C4-2B (cell line): ENCODE results near the gene DNAAF2.

ENCODE experiments used
- ZFX ChIP-seq: fragments of 450-650 bp; IDR thresholded peaks from 2 replicates; pipeline ENCODE4 v1.6.1; 2017
- TF ChIP-seq, protein P1 (sequence below): fragments of 450-650 bp; conservative IDR thresholded peaks from 2 replicates; pipeline ENCODE4 v1.5.1; 2017; ENCODE audit warnings: mild to moderate bottlenecking

DNA sequence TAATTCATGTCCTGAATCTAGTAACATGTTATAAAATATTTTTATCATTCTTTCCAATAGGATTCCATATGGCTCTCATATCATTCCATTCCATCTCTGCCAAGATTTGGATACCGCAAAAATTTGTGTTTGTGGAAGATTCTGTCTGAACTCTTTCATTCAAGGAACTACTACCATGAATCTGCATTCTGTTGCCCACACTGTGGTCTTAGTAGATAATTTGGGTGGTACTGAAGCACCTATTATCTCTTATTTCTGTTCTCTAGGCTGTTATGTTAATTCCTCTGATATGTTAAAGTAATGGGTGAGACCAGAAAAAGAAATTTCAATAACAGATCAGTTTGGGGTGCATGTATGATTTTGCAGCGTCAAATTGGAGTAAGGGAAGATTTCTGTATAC, 20.8 kb downstream of the DNAAF2 start:
- TF ChIP-seq, protein P1, sequence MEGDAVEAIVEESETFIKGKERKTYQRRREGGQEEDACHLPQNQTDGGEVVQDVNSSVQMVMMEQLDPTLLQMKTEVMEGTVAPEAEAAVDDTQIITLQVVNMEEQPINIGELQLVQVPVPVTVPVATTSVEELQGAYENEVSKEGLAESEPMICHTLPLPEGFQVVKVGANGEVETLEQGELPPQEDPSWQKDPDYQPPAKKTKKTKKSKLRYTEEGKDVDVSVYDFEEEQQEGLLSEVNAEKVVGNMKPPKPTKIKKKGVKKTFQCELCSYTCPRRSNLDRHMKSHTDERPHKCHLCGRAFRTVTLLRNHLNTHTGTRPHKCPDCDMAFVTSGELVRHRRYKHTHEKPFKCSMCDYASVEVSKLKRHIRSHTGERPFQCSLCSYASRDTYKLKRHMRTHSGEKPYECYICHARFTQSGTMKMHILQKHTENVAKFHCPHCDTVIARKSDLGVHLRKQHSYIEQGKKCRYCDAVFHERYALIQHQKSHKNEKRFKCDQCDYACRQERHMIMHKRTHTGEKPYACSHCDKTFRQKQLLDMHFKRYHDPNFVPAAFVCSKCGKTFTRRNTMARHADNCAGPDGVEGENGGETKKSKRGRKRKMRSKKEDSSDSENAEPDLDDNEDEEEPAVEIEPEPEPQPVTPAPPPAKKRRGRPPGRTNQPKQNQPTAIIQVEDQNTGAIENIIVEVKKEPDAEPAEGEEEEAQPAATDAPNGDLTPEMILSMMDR, result no peak
- TF ChIP-seq ZFX, result no peak
